HG02759 (cell line): Measurements from ENCODE around the gene REPS1.
A peak's percentile ranks its signal among the peaks of the same experiment; 100 is the strongest.
"Not testable (repeated sequence)": the region's sequence is repeated elsewhere in the genome, so short reads cannot be mapped to it uniquely, and the experiment has no call there.

Experiments used
- ATAC-seq: cut with Tn5 transposase; IDR thresholded peaks from one replicate; pipeline ENCODE4 v1.9.1; 2021; ENCODE audit warnings: mild to moderate bottlenecking, moderate library complexity; ENCODE audit not compliant: unreplicated experiment

REPS1 gene

DNA sequence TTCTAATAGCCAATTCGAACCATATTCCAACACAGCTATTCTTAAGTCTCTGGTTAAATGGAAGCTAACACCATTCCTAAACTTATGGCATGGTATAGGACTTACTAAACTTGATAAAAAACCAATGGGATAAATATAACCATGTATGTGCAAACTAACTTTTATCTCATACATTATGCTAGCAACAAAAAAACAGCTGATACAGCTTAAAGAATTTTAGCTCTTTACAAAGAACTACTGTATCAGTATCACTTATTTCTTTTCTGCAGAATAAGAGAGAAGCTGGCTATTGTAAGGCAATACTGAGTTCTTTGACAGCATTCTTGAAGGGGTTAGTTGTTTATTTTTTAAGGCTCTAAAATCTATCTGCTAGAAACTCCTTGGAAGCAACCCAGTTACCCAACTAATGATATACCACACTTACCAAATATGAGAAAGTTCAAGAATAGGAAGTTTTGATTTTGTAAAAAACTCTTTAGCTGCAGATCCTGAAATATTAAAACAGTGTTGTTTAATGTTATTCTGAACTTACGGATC lies 44.9 kb downstream of the REPS1 start:
- no peak for ATAC-seq

DNA sequence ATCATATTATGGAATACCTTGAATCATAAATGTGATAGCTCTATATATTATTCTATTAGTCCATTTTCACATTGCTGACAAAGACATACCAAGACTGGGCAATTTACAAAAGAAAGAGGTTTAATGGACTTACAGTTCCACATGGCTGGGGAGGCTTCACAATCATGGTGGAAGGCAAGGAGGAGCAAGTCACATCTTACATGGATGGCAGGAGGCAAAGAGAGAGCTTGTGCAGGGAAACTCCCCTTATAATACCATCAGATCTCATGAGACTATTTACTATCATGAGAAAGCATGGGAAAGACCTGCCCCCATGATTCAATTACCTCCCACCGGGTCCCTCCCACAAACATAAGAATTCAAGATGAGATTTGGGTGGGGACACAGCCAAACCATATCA lies 51.2 kb downstream of the REPS1 start:
- ATAC-seq, result not testable (repeated sequence)

DNA sequence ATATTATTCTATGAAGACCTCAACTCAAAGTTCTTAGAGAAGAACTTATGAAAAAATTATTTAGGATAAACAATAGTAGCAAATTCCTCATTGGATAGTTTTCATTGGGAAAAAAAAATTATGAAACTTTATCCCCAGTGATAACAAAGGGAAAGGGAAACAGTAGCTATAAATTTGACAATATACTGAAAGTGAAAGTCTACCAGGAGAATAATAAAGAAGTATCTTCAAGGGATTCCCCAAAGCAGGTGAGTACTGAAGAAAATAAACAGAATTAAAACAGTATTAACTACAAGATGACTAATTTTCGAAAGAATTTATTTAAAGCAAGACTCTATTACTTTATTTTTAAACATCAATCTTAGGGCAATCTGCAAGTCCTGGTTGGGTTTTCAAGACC lies 56.4 kb downstream of the REPS1 start:
- ATAC-seq, result no peak

DNA sequence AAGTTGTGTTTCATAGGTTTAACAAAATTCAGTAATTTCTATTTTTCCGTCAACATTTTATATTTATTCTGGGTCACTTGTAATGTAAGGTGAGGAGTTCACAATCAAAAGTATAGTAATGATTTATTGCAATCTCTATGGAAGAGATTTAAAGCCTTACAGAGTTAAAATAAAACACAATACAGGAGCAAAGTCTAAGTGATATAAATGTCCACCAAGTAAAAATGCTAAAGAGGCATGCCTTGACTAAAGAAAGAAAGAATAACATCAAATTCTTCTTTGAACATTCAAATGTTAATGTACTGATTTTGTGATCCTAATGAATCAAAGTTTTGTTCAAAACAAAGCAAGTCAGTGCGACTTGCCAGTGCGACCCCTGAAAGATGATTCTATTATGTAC lies 61.5 kb downstream of the REPS1 start:
- no peak for ATAC-seq

DNA sequence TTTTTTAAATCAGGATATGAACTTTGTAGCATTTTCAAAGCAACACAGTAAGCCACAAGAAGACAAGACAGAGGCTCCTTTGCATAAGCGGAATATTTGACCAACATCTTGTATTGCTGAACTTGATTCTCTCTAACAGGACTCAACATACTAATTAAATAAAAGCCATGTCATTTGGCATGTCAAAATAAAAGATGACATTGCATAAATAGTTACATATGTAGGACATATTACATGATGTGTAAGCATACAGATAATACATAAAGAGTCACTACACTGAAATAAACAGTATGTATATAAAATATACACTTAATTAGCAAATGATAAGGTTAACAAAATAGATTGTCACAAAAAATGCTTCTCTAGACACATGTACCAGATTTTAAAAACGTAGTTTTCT lies 62.2 kb downstream of the REPS1 start:
- ATAC-seq, result no peak

DNA sequence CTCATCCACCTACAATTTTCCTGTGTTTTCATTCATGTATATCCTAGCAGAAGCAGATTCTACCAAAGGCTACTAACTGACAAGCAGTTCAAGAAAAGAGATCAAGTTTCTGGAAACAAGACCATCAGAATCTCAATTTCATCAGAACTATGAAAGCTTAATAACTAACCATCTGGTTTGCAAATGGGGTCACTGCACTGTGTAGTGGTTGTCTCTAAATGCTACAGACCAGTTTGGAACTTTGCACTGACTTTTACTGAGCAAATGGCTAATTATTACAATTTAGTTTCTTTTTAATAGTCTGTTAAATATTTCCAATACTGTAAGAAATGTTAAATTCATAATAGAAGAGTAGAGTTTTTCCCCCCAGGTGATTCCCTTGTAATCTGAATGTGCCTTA lies 64.5 kb downstream of the REPS1 start:
- no peak for ATAC-seq

DNA sequence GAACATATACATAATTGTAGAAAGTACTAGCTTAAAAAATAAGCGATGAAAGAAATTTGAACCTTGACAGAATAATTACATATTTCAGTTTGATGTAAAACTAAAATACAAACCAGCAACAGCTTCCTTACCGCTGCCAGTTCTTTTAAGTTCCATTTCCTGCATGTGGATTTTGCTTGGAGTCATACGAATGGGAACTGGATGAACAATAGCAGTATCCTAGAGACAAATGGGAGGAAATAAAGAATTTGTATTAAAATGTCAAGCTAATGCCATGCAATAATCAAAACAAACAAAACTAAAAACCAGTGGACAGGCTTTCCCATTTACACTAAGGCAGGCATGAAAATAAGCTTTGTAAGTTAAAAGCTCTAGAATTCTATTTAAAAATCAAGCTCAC lies 67.1 kb downstream of the REPS1 start:
- ATAC-seq, result no peak

DNA sequence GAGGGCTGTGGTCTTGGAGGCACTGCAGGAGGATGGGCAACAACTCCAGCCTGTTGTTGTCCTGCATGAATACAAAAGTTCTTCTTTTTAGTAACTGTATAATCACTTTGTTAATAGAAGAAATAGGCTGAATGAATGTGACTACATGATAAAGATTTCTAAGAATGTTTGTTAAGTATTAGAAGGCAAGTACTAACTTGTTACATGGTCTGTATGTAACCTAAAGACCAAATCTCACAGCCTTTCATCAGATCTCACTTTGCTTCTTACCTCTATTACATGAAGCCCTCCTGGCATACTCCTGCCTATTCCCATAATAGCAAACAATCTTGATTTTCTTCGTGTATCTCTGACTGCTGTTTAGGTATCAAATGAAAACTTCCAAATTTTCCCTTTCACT lies 73.4 kb downstream of the REPS1 start:
- no peak for ATAC-seq

DNA sequence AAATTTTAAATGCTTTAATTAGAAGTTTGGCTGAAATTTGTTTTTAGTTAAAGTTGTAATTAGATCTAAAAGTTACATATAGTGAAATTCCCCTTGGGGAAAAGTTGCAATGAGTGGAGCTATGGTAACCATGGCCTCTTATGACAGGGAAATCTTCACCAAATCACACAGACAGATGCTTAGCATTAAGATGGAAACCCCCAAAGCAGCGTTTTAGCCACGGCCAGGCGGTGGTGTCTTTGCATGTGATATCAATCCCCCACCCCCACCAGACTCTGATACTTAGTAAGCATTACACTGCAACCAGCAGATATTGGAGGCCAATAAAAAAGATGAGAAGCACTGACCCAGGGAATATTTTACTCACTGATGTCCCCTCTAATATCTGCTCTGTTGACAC lies 75.7 kb downstream of the REPS1 start:
- peak; percentile 55 for ATAC-seq

DNA sequence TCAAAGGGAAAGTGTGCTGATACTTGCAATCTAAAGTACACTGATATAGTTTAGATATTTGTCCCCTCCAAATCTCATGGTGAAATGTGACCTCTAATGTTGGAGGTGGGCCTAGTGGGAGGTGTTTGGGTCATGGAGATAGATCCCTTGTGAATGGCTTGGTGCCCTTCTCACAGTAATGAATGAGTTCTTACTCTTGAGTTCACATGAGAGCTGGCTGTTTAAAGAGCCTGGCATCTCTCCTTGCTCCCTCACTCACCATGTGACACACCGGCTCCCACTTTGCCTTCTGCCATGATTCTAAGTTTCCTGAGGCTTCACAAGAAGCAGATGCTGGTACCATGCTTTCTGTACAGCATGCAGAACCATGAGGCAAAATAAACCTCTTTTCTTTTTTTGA lies 78.1 kb downstream of the REPS1 start:
- no peak for ATAC-seq

DNA sequence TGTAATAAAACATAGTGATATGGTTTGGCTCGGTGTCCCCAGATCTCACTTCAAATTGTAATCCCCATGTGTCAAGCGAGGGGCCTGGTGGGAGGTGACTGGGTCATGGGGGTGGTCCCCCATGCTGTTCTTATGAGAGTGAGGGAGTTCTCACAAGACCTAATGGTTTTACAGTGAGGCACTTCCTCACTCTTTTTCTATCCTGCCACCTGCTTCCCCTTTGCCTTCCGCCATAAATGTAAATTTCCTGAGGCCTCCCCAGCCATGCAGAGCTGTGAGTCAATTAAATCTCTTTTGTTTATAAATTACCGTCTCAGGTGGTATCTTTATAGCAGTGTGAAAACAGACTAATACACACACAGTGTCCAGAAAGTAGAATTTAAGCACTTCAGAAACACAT lies 78.5 kb downstream of the REPS1 start:
- no peak for ATAC-seq

DNA sequence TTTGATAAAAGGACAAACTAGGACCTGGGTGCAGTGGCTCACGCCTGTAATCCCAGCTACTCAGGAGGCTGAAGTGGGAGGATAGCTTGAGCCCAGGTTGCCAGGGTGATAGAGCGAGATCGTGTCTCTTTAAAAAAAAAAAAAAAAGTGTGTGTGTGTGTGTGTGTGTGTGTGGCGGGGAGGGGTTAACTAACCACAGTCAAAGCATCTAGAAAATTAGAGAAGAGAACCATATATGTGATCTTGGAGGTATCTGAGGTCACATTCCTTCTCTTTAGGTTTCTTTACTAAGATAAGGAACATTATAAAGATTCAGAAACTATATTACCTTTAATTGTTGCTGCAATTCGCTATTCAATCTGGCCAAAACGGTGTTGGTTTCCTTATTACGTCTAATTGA lies 80.9 kb downstream of the REPS1 start:
- ATAC-seq, result no peak

DNA sequence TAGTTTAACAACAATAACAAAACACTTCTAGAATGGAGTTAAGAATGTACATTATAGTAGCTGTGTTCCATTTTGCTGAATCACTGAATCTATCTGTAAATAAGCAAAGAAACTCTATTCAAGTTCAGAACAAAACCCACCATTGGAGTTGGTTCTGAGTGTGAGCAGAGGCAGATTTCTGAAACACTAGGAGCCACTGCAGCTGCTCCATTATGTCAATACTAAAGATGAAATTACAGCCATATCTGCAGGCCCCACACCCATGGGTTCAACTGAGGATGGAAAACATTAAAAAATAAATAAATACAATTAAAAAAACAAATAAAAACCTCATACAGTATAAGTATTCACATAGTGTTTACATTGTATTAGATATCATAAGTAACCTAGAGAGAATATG lies 91.0 kb downstream of the REPS1 start:
- ATAC-seq, result no peak

DNA sequence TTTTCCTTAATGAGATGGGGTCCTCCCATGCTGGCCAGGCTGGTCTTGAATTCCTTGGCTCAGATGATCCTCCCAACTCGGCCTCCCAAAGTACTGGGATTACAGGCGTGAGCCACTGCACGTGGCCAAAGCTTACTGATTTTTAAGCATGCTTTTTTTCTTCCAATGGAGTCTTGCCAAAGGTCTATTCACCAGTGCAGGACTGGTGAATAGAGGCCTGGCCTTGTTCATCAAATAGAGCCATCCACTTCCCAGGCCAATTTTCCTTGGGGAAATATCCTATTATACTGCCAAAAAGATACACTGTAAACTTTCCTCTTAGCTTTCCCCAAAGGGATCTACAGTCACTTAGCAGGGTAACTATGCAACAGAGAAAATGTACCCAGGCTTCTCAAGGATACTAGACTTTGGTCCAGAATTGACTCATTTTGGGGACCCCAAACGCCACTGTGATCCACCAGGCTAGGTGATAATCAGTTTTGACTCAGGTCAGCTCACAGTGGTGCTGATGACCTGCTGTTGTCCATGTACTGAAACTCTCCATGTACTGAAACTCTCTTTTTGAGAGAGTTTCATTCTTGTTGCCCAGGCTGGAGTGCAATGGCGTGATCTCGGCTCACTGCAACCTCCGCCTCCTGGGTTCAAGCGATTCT lies 91.8 kb downstream of the REPS1 start:
- ATAC-seq, result no peak

DNA sequence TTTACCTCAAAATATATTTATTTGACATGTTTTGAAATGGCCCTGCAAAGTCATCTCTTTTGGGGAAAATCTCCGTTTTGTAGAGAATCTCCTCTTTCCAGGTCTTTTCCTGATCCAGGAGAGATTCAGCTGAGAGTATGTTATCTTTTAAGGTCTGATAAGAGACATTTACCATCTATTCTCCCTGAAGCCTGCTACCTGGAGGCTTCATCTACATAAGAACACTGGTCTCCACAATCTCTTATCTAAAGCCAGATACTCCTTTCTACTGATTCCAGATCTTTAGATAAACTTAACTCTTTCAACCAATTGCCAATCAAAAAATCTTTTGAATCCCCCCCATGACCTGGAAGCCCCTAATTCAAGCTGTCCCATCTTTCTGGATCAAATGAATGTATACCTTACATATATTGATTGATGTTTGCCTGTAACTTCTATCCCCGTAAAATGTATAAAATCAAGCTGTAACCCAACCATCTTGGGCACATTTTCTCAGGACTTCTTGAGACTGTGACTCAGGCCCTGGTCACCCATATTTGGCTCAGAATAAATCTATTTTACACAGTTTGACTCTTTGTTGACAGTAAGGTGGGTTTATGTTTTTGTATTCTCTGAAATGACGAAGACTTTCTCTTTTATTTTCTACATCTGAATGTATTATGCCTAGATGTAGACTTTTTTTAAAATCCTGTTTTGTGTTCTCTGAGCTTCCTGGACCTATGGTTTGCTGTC lies 96.6 kb downstream of the REPS1 start:
- no peak for ATAC-seq

DNA sequence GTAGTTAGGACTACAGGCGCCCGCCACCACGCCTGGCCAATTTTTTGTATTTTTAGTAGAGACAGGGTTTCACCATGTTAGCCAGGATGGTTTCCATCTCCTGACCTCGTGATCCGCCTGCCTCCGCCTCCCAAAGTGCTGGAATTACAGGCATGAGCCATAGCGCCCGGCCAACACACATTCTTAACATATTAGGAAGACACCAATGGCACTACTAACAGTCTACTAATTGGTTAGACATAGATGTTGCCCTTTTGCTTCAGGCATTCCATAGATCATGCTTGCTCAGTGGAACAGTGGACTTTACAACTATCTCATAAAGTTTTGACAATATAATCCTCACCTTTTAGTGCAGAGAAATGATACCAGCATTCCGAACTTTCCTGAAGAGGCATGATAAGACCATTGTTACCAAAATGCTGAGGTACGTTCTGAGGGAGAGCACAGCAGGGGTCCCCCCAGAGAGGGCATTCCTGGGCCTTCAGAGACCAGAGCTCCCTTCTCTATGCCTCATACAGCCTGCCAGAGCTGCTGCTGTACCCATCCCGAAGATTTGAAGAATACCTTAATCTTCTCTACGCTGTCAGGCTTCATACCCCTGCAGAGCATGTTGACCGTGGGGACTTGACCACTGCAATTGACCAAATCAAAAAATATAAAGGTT lies 102.8 kb downstream of the REPS1 start:
- no peak for ATAC-seq

DNA sequence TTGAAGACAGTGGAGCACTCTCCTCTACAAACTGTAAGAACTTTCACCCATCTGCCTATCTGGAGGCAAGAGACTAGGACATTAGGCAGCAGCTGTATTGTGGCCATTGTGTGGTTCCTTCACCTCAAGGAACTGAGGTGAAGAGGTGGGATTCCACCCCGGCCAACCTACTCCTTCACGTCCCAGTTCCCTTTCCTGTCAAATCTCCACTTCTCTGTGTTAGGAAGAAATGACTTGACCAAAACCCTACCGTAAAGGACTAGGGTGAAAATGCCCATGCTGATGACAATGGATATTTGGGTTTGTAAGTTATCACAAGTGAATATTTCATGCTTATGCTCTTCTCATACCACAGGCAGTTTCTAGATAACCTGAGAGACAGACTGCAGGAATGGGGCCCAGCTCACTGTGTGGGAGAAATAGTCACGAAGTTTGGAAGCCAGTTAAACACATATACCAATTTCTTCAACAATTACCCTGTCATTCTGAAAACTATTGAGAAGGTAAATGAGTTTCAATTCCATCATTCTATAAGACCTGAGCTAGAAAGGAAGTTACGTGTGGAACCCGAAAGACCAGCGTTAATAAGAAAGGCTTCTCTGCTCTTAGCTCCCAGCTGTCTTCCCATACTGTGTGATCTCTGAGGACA lies 105.6 kb downstream of the REPS1 start:
- ATAC-seq, result peak; percentile 68

DNA sequence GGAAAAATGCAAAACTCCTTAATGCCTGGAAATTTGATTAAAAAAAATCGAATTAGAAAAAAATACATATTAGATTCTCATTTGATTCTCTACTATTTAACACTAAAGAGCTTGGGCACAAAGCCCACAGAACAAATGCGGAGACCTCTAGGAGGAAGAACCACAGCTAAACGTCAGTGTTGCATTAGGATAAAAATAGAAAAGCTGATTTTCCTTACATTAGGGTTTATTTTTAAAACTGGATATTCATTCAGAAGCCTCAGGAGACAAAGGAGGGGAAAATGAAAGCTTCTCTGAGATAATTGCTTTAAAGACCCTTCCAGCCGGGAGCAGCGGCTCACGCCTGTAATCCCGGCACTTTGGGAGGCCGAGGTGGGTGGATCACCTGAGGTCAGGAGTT lies 114.9 kb downstream of the REPS1 start:
- ATAC-seq, result no peak

DNA sequence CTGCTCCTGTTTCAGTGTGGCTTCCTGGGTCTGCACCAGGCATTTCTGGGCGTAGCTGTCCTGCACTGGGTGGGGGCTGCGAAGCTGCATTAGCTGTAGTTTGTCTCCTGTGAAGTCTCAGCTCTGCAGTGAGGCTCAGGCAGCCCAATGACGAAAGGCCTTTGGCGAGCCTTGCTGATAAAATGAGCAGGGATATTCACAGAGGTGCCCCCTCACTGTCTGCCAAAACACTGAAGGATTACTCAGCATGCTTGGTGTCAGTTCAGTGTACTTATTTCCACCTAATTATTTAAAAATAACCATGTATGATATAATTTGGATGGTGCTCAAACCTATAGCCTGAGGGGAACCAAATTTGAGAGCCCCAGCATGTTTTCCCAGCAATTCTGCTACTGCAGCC lies 118.7 kb downstream of the REPS1 start:
- no peak for ATAC-seq

DNA sequence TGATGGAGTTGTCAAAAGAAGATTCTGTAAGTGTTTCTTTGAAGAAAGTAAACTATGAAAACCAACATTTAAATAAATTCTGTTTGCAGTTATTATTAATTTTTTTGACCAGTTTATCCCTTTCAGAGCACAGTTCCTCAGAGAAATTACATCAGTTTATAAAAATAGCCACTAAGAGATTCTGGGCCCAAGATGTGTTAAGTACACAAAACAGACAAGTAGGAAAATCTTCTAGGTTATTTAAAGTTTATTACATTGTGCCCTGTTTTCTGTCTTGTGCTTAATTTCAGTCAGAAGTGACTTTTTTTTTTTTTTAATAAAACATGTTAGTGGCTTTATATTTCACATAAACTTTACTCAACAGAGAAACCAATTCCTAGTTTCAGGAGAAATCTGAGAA lies 119.9 kb downstream of the REPS1 start:
- no peak for ATAC-seq

DNA sequence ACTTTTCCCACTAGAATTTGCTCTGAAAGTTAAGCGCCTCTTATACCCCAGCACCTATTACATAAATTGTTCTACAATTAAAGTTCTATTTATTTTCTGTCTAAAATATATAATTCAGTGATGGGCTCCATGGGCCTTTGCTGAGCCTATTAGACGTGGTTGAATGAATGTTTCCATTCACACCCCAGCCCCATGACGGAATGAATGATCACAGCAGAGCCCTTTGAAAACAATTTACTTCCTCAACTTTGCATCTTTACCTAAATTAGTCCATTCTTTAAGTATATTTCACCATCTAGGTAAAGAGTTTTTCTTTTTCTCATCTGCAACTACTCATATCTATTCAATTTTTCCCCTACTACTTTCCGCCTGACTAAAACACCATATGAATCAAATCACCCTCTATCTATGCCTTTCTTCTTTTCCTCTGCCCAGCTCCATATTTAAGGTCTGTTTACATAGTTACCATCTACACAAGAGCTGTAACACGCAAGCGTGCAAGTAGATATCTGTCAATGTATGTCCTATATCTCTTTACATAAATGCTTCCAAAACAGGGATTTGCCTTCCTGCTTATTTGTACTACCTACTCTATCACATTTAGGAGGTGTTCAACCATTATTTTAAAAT lies 122.5 kb downstream of the REPS1 start:
- no peak for ATAC-seq
